ENCODE data around the gene CCDC87.
A peak's percentile ranks its signal among the peaks of the same experiment; 100 is the strongest.
"Not testable (repeated sequence)": the region's sequence is repeated elsewhere in the genome, so short reads cannot be mapped to it uniquely, and the experiment has no call there.

CCDC87 gene

GRCh38 chr11:66550887-66551286 lies 42.0 kb downstream of the CCDC87 start:
- no peak for DNase-seq

GRCh38 chr11:66549696-66550095 lies 43.2 kb downstream of the CCDC87 start:
- no peak for DNase-seq

- DNase-seq, result no peak
Measured at GRCh38 chr11:66548774-66549630, 43.9 kb downstream of the CCDC87 start.

DNA sequence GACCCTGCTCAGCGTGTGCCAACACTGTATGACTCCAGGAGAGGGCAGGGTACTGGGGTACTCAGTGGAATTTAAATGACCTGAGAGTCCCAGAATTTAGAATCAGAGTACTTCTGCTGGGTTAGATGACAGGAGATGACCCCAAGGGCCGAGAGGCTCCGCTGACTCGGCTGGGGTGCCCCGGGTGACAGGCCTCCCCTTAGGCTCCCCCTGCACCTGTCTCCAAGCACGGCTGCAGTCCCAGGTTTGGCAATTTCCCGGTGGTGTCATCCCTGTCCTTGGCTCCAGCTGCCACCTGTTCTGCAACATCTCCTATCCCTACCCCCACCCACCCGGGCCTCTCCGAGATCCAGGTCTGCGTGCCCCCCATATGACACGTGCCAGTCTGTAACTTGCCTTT lies 44.8 kb downstream of the CCDC87 start:
- no peak for DNase-seq

DNA sequence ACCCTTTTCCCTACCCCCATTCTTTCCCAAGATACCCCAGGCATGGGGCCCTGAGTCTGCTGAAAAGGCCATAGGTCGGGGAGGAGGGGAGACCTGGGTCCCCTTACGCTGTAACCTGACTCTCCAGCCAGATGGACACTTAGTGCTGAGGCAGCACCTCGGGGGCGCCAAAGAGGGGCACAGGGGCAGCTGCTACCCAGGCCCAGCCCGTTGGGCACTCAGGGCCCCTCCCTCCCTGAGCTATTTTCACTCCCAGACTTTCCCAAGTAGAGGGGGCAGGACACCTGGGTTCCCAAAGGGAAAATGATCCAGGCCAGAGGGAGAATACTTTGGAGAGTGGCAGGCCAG lies 45.2 kb downstream of the CCDC87 start:
- DNase-seq, result no peak

GRCh38 chr11:66546966-66547661 lies 45.7 kb downstream of the CCDC87 start:
- peak; percentile 11 for DNase-seq

DNA sequence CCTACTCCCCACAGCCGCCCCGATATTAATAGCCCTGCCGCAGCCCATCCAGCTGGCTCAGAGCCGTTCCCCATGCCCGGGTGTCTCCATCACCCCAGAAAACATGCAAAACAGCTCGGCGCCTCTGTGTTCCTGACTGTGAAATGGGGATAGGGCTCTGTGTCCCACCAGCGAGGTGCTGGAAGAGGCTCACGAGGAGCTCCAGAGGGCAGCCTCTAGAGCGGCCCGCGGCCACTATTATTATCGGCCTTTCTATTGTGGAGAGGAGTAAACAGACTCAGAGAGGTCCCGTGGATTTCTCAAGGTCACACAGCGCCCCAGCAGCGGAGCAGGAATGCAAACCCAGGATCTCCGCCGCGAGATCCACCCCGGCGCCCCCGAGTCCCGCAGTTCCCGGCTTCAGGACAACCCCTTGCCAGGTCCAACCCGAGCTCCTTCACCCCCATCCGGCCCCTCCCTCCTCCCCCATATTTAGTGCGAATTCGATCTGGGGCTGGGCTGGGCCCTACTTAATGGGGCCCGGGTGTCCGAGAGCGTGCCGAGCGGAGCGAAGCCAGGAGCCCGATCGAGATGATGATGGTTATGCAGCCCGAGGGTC lies 46.4 kb downstream of the CCDC87 start, which contains the start of gene ACTN3:
Gene ACTN3 (plus strand): TSS at position 536 of the 598 bp plus-strand sequence. CDS start 35 bp downstream, at position 571.
- no peak for DNase-seq

GRCh38 chr11:66545701-66546367 lies 47.0 kb downstream of the CCDC87 start, which contains the start of gene ZDHHC24:
ZDHHC24 (minus strand) TSS chr11:66546048; CDS start chr11:66546003, 45 bp downstream.
- peak; percentile 88 for DNase-seq

DNA sequence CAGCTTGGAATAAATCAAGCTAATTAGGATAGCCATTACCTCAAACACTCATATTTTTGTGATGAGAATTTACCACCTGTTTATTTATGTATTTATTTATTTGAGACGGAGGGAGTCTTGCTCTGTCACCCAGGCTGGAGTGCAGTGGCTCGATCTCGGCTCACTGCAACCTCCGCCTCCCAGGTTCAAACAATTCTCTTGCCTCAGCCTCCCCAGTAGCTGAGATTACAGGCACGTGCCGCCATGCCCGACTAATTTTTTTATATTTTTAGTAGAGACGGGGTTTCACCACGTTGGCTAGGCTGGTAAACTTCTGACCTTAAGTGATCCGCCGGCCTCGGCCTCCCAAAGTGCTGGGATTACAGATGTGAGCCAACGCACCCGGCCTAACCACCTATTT lies 47.9 kb downstream of the CCDC87 start:
- DNase-seq, result not testable (repeated sequence)

DNA sequence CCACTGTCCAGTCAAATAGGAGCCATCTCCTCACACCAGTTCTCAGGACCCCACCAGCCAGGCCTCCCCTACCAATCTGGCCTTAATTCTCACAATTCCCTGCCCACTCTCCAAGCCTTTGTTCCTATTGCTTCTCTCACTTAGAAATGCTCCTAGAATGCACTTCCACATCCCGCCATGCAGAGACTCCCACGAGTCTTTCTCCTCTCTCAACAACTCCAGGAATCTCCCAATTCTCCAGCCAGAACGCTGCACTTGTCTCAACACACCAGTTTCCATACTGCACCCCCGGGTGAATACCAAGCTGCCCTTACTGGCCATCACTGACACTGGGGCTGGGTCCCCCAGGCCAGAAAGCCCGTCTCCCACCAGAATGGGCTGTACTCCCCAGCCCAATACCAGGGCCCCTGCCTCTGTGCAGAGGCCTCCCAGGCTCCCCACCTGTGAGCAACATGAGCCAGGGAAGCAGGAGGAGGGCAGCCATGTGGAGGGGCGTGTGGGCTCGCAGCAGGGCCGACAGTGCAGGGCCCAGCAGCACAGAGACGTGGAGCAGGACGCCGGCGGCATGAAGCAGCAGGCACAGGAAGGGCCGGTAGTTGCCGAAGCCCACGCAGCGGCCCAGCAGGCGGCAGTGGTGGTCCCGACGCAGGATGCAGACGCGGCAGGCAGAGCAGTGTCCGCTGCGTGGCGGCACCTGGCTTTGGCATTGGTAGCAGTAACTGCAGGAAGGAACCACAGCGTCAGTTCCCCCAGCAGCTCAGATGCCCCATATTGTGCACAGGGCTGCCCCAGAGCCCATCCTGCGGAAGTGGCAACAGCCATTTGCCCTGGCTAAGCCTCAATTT lies 49.4 kb downstream of the CCDC87 start:
- no peak for DNase-seq

GRCh38 chr11:66542362-66542761 lies 50.5 kb downstream of the CCDC87 start:
- DNase-seq, result no peak

GRCh38 chr11:66541892-66542291 lies 51.0 kb downstream of the CCDC87 start:
- DNase-seq, result no peak

- DNase-seq, result not testable (repeated sequence)
Measured at GRCh38 chr11:66540598-66540997, 52.3 kb downstream of the CCDC87 start.
